ENCODE data around the gene PABPC5.

The PABPC5 gene

GRCh38 chrX:91434351-91435168 is at the start of gene PABPC5:
Gene PABPC5, plus strand, starts transcription at chrX:91434839. Its CDS starts 739 bp downstream, at chrX:91435578.
- peak; percentile 12 for DNase-seq

- no peak for DNase-seq
These were observed 45.6 kb upstream of the PABPC5 start for GRCh38 chrX:91389026-91389425.

- DNase-seq, result no peak
These were observed 19.9 kb upstream of the PABPC5 start for GRCh38 chrX:91414713-91415112.

- no peak for DNase-seq
These were observed 756 bp downstream of the PABPC5 start for GRCh38 chrX:91435395-91435794.
